SK-N-SH treated with all-trans-retinoic acid at 6 μM for 48 hours (cell line): ENCODE results near the gene CDH8.

Experiments used
- RARB ChIP-seq: fragments of 250-450 bp; sonication (Bioruptor Pico); IDR thresholded peaks from 2 replicates; pipeline ENCODE4 v1.8.0; 2021; ENCODE audit warnings: mild to moderate bottlenecking, moderate library complexity
- TCF4 ChIP-seq: fragments of 250-450 bp; sonication (Bioruptor Pico); IDR thresholded peaks from 2 replicates; pipeline ENCODE4 v1.8.0; 2021; ENCODE audit warnings: mild to moderate bottlenecking, moderate library complexity, borderline replicate concordance
- TOX ChIP-seq: fragments of 250-450 bp; sonication (Bioruptor Pico); IDR thresholded peaks from 2 replicates; pipeline ENCODE4 v1.8.0; 2021; ENCODE audit warnings: mild to moderate bottlenecking, moderate library complexity, borderline replicate concordance
- ZFP30 ChIP-seq: fragments of 450-650 bp; formaldehyde crosslinking; IDR thresholded peaks from 2 replicates; pipeline ENCODE4 v1.5.0; 2022; ENCODE audit warnings: mild to moderate bottlenecking, moderate library complexity
- TF ChIP-seq, protein P1 (sequence below): fragments of 250-450 bp; sonication (Bioruptor Pico); IDR thresholded peaks from 2 replicates; pipeline ENCODE4 v1.5.1; 2020; ENCODE audit warnings: low read depth, mild to moderate bottlenecking, moderate library complexity

DNA sequence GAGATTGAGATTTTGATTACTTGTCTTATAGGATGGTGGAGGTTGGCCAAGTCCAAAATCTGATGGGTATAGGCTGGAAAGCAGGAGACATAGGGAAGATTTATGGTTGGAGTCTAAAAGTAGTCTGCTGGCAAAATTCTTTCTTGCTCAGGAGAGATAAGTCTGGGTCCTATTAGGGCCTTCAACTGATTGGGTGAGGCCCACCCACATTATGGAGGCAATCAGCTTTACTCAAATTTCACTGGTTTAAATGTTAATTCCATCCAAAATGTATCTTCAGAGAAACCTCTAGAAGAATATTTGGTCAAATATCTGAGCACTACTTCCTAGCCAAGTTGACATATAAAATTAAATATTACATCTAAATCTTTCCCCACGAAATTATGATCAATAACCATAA is 31.7 kb upstream of the CDH8 start:
- TF ChIP-seq ZFP30 (no peak), RARB (CRISPR knock-in tag) (no peak), TCF4 (no peak), TOX (CRISPR knock-in tag) (no peak)
- TF ChIP-seq, protein P1, sequence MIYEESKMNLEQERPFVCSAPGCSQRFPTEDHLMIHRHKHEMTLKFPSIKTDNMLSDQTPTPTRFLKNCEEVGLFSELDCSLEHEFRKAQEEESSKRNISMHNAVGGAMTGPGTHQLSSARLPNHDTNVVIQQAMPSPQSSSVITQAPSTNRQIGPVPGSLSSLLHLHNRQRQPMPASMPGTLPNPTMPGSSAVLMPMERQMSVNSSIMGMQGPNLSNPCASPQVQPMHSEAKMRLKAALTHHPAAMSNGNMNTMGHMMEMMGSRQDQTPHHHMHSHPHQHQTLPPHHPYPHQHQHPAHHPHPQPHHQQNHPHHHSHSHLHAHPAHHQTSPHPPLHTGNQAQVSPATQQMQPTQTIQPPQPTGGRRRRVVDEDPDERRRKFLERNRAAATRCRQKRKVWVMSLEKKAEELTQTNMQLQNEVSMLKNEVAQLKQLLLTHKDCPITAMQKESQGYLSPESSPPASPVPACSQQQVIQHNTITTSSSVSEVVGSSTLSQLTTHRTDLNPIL = no peak
